ENCODE data around the gene MRGPRX4. TPM values are rescaled to one million over a fixed set of nuclear protein-coding genes. Genes with fewer than 3 reads are reported as not detected.

Gene MRGPRX4
- total RNA-seq, 1 donor from 2014 or later: not detected

GRCh38 chr11:18221274-18221876 lies 48.7 kb downstream of the MRGPRX4 start:
- DNase-seq (ENCODE audit: low spot score): no peak

- DNase-seq (ENCODE audit: low spot score): no peak
Observed at GRCh38 chr11:18222814-18223421, 50.3 kb downstream of the MRGPRX4 start.

Other genes starting within 250 kb of the MRGPRX4 start
- gene SERGEF, start 159.8 kb upstream of the MRGPRX4 start, total RNA-seq: 39.7 TPM
- gene TPH1, start 126.6 kb upstream of the MRGPRX4 start, total RNA-seq: 0.14 TPM
- 7.9 TPM for gene SAAL1, start 66.8 kb upstream of the MRGPRX4 start, total RNA-seq
- gene MRGPRX3, start 40.3 kb upstream of the MRGPRX4 start, total RNA-seq: 0.17 TPM
- 0.40 TPM for gene SAA4, start 64.0 kb downstream of the MRGPRX4 start, total RNA-seq
- gene SAA2, start 75.8 kb downstream of the MRGPRX4 start, total RNA-seq: 20.3 TPM
- 19.3 TPM for gene SAA1, start 93.4 kb downstream of the MRGPRX4 start, total RNA-seq
- 13.5 TPM for gene HPS5, start 149.3 kb downstream of the MRGPRX4 start, total RNA-seq
- gene GTF2H1, start 149.7 kb downstream of the MRGPRX4 start, total RNA-seq: 35.7 TPM
- gene LDHA, start 221.7 kb downstream of the MRGPRX4 start, total RNA-seq: 298 TPM
- gene LDHC, start 239.5 kb downstream of the MRGPRX4 start, total RNA-seq: 0.89 TPM